ENCODE measurements around the gene SLC24A3.

SLC24A3 gene

DNA sequence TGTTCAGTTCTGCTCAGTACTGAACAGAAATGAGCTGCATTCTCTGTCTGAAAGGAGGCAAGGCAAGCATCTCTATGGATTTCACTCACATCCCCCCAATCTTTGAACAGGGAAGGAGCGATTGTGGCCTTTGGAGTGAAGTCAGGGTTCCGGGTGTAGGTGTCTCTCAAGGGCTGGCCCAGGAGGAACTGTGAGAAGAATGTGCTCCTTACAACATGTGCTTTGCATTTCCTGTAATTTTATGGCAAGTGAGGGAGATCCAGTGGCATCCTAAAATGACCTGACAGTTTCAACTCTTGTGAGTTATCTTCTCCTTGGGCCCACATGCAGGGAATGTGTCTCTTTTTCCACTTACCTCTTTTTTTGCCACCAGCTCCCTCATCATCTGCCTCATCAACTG is 482.6 kb downstream of the SLC24A3 start:
- H2BK15ac ChIP-seq (replicated peaks; ENCODE audit: low read depth), result no peak overlapping the region
- no peak overlapping the region for H3K27ac ChIP-seq (ENCODE audit: low read depth, low read length)
- H2BK5ac ChIP-seq (ENCODE audit: low read length), result no peak overlapping the region
- H4K8ac ChIP-seq (ENCODE audit: low read depth, low read length), result no peak overlapping the region
- no peak overlapping the region for H4K5ac ChIP-seq (ENCODE audit: low read length)
- H3K4me3 ChIP-seq (ENCODE audit: low read length), result no peak overlapping the region
- H3K27me3 ChIP-seq (ENCODE audit: insufficient read depth, low read length, poor library complexity), result no peaks in the 10 kb centered on the region
- no peak overlapping the region for H3K4ac ChIP-seq (ENCODE audit: low read depth, low read length)
- DNase-seq, result peak; percentile 7
- no peak overlapping the region for H2BK120ac ChIP-seq (ENCODE audit: low read depth, low read length)
- no peak overlapping the region for H3K18ac ChIP-seq (ENCODE audit: low read length)
- WGBS (ENCODE audit: extremely low coverage, insufficient coverage, low lambda C conversion rate), result no CpG with 5 or more reads among the region's 2 CpGs
- no peaks in the 10 kb centered on the region for H3K79me1 ChIP-seq (ENCODE audit: low read length)
- H2AK5ac ChIP-seq (ENCODE audit: low read length), result no peak overlapping the region
- no peaks in the 10 kb centered on the region for H3K4me1 ChIP-seq (ENCODE audit: control insufficient read depth, low read depth, low read length)
- no peaks in the 10 kb centered on the region for H3K79me2 ChIP-seq (ENCODE audit: control insufficient read depth, insufficient read depth, low read length)
- H3K4me2 ChIP-seq (ENCODE audit: low read length), result no peak overlapping the region
- no peak overlapping the region for H3K9ac ChIP-seq (ENCODE audit: low read length)
- no peaks in the 10 kb centered on the region for H3K36me3 ChIP-seq (ENCODE audit: control insufficient read depth, insufficient read depth, low read length)
- no peak overlapping the region for H3K23ac ChIP-seq (ENCODE audit: low read length)
- H3K56ac ChIP-seq (ENCODE audit: low read length), result no peak overlapping the region

DNA sequence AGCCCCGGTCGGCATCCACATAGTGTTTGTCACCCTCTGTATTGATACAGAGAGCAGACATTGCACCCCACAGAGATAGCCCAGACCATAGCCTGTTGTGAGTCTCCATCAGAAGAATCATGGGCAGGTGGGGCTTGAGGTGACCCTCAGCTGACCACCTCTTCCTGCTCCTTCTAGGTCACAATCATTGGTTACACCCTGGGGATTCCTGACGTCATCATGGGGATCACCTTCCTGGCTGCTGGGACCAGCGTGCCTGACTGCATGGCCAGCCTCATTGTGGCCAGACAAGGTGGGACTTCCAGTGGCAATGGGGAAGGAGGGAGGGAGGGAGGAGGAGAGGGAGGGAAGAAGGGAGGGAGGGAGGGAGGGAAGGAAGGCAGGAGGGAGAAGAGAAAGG is 484.2 kb downstream of the SLC24A3 start:
- no peak for DNase-seq
- H3K27me3 ChIP-seq (ENCODE audit: insufficient read depth, low read length, poor library complexity), result no peaks in the 10 kb centered on the region
- no peak overlapping the region for H3K23ac ChIP-seq (ENCODE audit: low read length)
- H2AK5ac ChIP-seq (ENCODE audit: low read length), result no peak overlapping the region
- H3K9ac ChIP-seq (ENCODE audit: low read length), result no peak overlapping the region
- WGBS (ENCODE audit: extremely low coverage, insufficient coverage, low lambda C conversion rate), result no CpG with 5 or more reads among the region's 4 CpGs
- no peak overlapping the region for H4K5ac ChIP-seq (ENCODE audit: low read length)
- no peaks in the 10 kb centered on the region for H3K79me2 ChIP-seq (ENCODE audit: control insufficient read depth, insufficient read depth, low read length)
- no peak overlapping the region for H3K4me2 ChIP-seq (ENCODE audit: low read length)
- H2BK120ac ChIP-seq (ENCODE audit: low read depth, low read length), result no peak overlapping the region
- no peak overlapping the region for H3K4ac ChIP-seq (ENCODE audit: low read depth, low read length)
- H3K27ac ChIP-seq (ENCODE audit: low read depth, low read length), result no peak overlapping the region
- H2BK5ac ChIP-seq (ENCODE audit: low read length), result no peak overlapping the region
- no peaks in the 10 kb centered on the region for H3K79me1 ChIP-seq (ENCODE audit: low read length)
- no peak overlapping the region for H3K56ac ChIP-seq (ENCODE audit: low read length)
- no peak overlapping the region for H3K4me3 ChIP-seq (ENCODE audit: low read length)
- H2BK15ac ChIP-seq (replicated peaks; ENCODE audit: low read depth), result no peak overlapping the region
- H3K4me1 ChIP-seq (ENCODE audit: control insufficient read depth, low read depth, low read length), result no peaks in the 10 kb centered on the region
- H3K18ac ChIP-seq (ENCODE audit: low read length), result no peak overlapping the region
- H4K8ac ChIP-seq (ENCODE audit: low read depth, low read length), result no peak overlapping the region
- no peaks in the 10 kb centered on the region for H3K36me3 ChIP-seq (ENCODE audit: control insufficient read depth, insufficient read depth, low read length)

- Histone ChIP-seq H3K79me2 (ENCODE audit: control insufficient read depth, insufficient read depth, low read length) (no peaks in the 10 kb centered on the region), H3K4me1 (ENCODE audit: control insufficient read depth, low read depth, low read length) (no peaks in the 10 kb centered on the region), H3K36me3 (ENCODE audit: control insufficient read depth, insufficient read depth, low read length) (no peaks in the 10 kb centered on the region), H4K5ac (ENCODE audit: low read length) (no peak overlapping the region), H3K4ac (ENCODE audit: low read depth, low read length) (no peak overlapping the region), H3K27me3 (ENCODE audit: insufficient read depth, low read length, poor library complexity) (no peaks in the 10 kb centered on the region), H2AK5ac (ENCODE audit: low read length) (no peak overlapping the region), H4K8ac (ENCODE audit: low read depth, low read length) (no peak overlapping the region), H3K27ac (ENCODE audit: low read depth, low read length) (no peak overlapping the region), H3K56ac (ENCODE audit: low read length) (no peak overlapping the region), H3K4me2 (ENCODE audit: low read length) (no peak overlapping the region), H3K18ac (ENCODE audit: low read length) (no peak overlapping the region), H3K4me3 (ENCODE audit: low read length) (no peak overlapping the region), H3K9ac (ENCODE audit: low read length) (no peak overlapping the region), H2BK5ac (ENCODE audit: low read length) (no peak overlapping the region), H3K23ac (ENCODE audit: low read length) (no peak overlapping the region), H2BK120ac (ENCODE audit: low read depth, low read length) (no peak overlapping the region), H2BK15ac (replicated peaks; ENCODE audit: low read depth) (no peak overlapping the region), H3K79me1 (ENCODE audit: low read length) (no peaks in the 10 kb centered on the region)
- DNase-seq, result no peak
- WGBS (ENCODE audit: extremely low coverage, insufficient coverage, low lambda C conversion rate), result no CpG with 5 or more reads among the region's 2 CpGs
Measured at GRCh38 chr20:19697415-19697814, 485.0 kb downstream of the SLC24A3 start.

- H3K4me2 ChIP-seq (ENCODE audit: low read length), result no peak overlapping the region
- no peak overlapping the region for H3K9ac ChIP-seq (ENCODE audit: low read length)
- WGBS (ENCODE audit: extremely low coverage, insufficient coverage, low lambda C conversion rate), result no CpG with 5 or more reads among the region's 4 CpGs
- no peak overlapping the region for H3K56ac ChIP-seq (ENCODE audit: low read length)
- no peak overlapping the region for H3K18ac ChIP-seq (ENCODE audit: low read length)
- no peaks in the 10 kb centered on the region for H3K4me1 ChIP-seq (ENCODE audit: control insufficient read depth, low read depth, low read length)
- H4K5ac ChIP-seq (ENCODE audit: low read length), result no peak overlapping the region
- no peak overlapping the region for H2BK15ac ChIP-seq (replicated peaks; ENCODE audit: low read depth)
- H2BK5ac ChIP-seq (ENCODE audit: low read length), result no peak overlapping the region
- no peaks in the 10 kb centered on the region for H3K27me3 ChIP-seq (ENCODE audit: insufficient read depth, low read length, poor library complexity)
- no peaks in the 10 kb centered on the region for H3K36me3 ChIP-seq (ENCODE audit: control insufficient read depth, insufficient read depth, low read length)
- peak; percentile 79 for DNase-seq
- no peaks in the 10 kb centered on the region for H3K79me1 ChIP-seq (ENCODE audit: low read length)
- H4K8ac ChIP-seq (ENCODE audit: low read depth, low read length), result no peak overlapping the region
- H2AK5ac ChIP-seq (ENCODE audit: low read length), result no peak overlapping the region
- no peak overlapping the region for H3K23ac ChIP-seq (ENCODE audit: low read length)
- H2BK120ac ChIP-seq (ENCODE audit: low read depth, low read length), result no peak overlapping the region
- no peak overlapping the region for H3K27ac ChIP-seq (ENCODE audit: low read depth, low read length)
- H3K4me3 ChIP-seq (ENCODE audit: low read length), result no peak overlapping the region
- H3K4ac ChIP-seq (ENCODE audit: low read depth, low read length), result no peak overlapping the region
- H3K79me2 ChIP-seq (ENCODE audit: control insufficient read depth, insufficient read depth, low read length), result no peaks in the 10 kb centered on the region
Measured at GRCh38 chr20:19699180-19699971, 486.9 kb downstream of the SLC24A3 start.

- no peak overlapping the region for H3K18ac ChIP-seq (ENCODE audit: low read length)
- H2BK120ac ChIP-seq (ENCODE audit: low read depth, low read length), result no peak overlapping the region
- H3K4ac ChIP-seq (ENCODE audit: low read depth, low read length), result no peak overlapping the region
- no peaks in the 10 kb centered on the region for H3K79me1 ChIP-seq (ENCODE audit: low read length)
- H3K79me2 ChIP-seq (ENCODE audit: control insufficient read depth, insufficient read depth, low read length), result no peaks in the 10 kb centered on the region
- no peak overlapping the region for H3K27ac ChIP-seq (ENCODE audit: low read depth, low read length)
- H4K8ac ChIP-seq (ENCODE audit: low read depth, low read length), result no peak overlapping the region
- no peak overlapping the region for H2BK5ac ChIP-seq (ENCODE audit: low read length)
- no peak overlapping the region for H3K4me2 ChIP-seq (ENCODE audit: low read length)
- H3K56ac ChIP-seq (ENCODE audit: low read length), result no peak overlapping the region
- no peaks in the 10 kb centered on the region for H3K36me3 ChIP-seq (ENCODE audit: control insufficient read depth, insufficient read depth, low read length)
- H2BK15ac ChIP-seq (replicated peaks; ENCODE audit: low read depth), result no peak overlapping the region
- no peak for DNase-seq
- no peak overlapping the region for H4K5ac ChIP-seq (ENCODE audit: low read length)
- no peak overlapping the region for H2AK5ac ChIP-seq (ENCODE audit: low read length)
- no peaks in the 10 kb centered on the region for H3K4me1 ChIP-seq (ENCODE audit: control insufficient read depth, low read depth, low read length)
- no CpG with 5 or more reads among the region's 3 CpGs for WGBS (ENCODE audit: extremely low coverage, insufficient coverage, low lambda C conversion rate)
- no peak overlapping the region for H3K4me3 ChIP-seq (ENCODE audit: low read length)
- no peak overlapping the region for H3K23ac ChIP-seq (ENCODE audit: low read length)
- no peaks in the 10 kb centered on the region for H3K27me3 ChIP-seq (ENCODE audit: insufficient read depth, low read length, poor library complexity)
- H3K9ac ChIP-seq (ENCODE audit: low read length), result no peak overlapping the region
Measured at GRCh38 chr20:19701429-19701828, 489.0 kb downstream of the SLC24A3 start.

DNA sequence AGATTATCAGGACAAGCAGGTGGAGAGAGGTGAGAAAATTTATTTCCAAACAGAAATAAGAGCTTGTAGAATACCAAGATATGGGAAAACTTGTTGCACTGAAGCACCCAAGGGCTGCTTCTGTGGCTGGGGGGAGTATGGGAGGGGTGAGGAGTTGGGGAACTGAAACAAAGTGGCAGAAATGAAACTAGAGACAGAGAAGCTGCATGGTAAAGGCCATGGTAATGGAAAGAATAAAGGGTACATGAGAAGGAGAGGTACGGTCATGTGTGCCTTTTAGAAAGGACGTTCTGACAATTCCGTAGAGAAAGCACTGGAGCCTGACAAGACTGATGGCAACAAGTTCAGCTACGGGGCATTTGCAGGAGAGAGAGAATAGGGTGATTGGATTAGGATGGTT is 494.0 kb downstream of the SLC24A3 start:
- Histone ChIP-seq H3K4me3 (ENCODE audit: low read length) (no peak overlapping the region), H3K36me3 (ENCODE audit: control insufficient read depth, insufficient read depth, low read length) (no peaks in the 10 kb centered on the region), H3K4me2 (ENCODE audit: low read length) (no peak overlapping the region), H4K8ac (ENCODE audit: low read depth, low read length) (no peak overlapping the region), H3K56ac (ENCODE audit: low read length) (no peak overlapping the region), H3K79me2 (ENCODE audit: control insufficient read depth, insufficient read depth, low read length) (no peaks in the 10 kb centered on the region), H3K27ac (ENCODE audit: low read depth, low read length) (no peak overlapping the region), H2BK120ac (ENCODE audit: low read depth, low read length) (no peak overlapping the region), H3K9ac (ENCODE audit: low read length) (no peak overlapping the region), H3K4ac (ENCODE audit: low read depth, low read length) (no peak overlapping the region), H3K23ac (ENCODE audit: low read length) (no peak overlapping the region), H2BK5ac (ENCODE audit: low read length) (no peak overlapping the region), H3K18ac (ENCODE audit: low read length) (no peak overlapping the region), H2BK15ac (replicated peaks; ENCODE audit: low read depth) (no peak overlapping the region), H4K5ac (ENCODE audit: low read length) (no peak overlapping the region), H3K79me1 (ENCODE audit: low read length) (no peaks in the 10 kb centered on the region), H3K4me1 (ENCODE audit: control insufficient read depth, low read depth, low read length) (no peaks in the 10 kb centered on the region), H3K27me3 (ENCODE audit: insufficient read depth, low read length, poor library complexity) (no peaks in the 10 kb centered on the region), H2AK5ac (ENCODE audit: low read length) (no peak overlapping the region)
- no peak for DNase-seq
- WGBS (ENCODE audit: extremely low coverage, insufficient coverage, low lambda C conversion rate), result no CpG with 5 or more reads among the region's 4 CpGs

Measured in mesendoderm (in vitro differentiated cells).